Right cardiac atrium (tissue), 5 donors: ENCODE results near the gene TMEM145. TPM values are rescaled to one million over a fixed set of nuclear protein-coding genes. Genes with fewer than 3 reads are reported as not detected.

ENCODE experiments used
- ATAC-seq, 2 donors: fragments of 200-7000 bp; cut with Tn5 transposase; one replicate each; pipeline versions ENCODE4 v1.8.0 to v1.9.1; 2020; ENCODE audit warnings: moderate library complexity in 2 of 2, mild to moderate bottlenecking in 1 of 2
- DNase-seq, 3 donors: peaks; one replicate each; pipeline ENCODE4 v3.0.0-alpha.2; 2020
- H3K27ac ChIP-seq: one replicate; pipeline ENCODE4 v1.5.1; 2013; ENCODE audit warnings: mild to moderate bottlenecking, low read length, control low read depth, moderate library complexity
- H3K27me3 ChIP-seq: one replicate; pipeline ENCODE4 v1.6.1; 2013; ENCODE audit not compliant: control insufficient read depth, insufficient read depth
- H3K4me1 ChIP-seq: one replicate; pipeline ENCODE4 v1.6.1; 2013; ENCODE audit warnings: low read length; ENCODE audit not compliant: control insufficient read depth, insufficient read depth
- H3K4me3 ChIP-seq: one replicate; pipeline ENCODE4 v1.5.1; 2013; ENCODE audit warnings: low read length, control low read depth
- H3K9me3 ChIP-seq: one replicate; pipeline ENCODE4 v1.6.1; 2013; ENCODE audit warnings: low read length; ENCODE audit not compliant: control insufficient read depth
- WGBS: extraction: QIAGEN DNeasy Blood & Tissue Kit; methylation state at CpG from one replicate; pipeline ENCODE4 v1.1.7; 2013; 5-methylcytosine and 5-hydroxymethylcytosine counted together
- intact Hi-C, 4 donors: fragments of 100-400 bp; cut with DNase I; formaldehyde crosslinking; loops; one replicate each; pipeline versions ENCODE4 v1.11.0 to v1.14.0; 2022 to 2023
- polyA plus RNA-seq: library from polyadenylated mRNA; stranded (reverse); fragments of 200-250 nt; gene quantifications from one replicate; pipeline ENCODE4 v1.2.3, GENCODE V29; 2013
- total RNA-seq, 4 donors: library from RNA; stranded (reverse); fragmentation: NEBNext Ultra II Directional; extraction: Animal tissue kit (Norgen Biotek cat#: 25700); gene quantifications; one replicate each; pipeline ENCODE4 v1.2.1, GENCODE V29; 2021
- donor health status: healthy with polysubstance abuse.
- donor health status: DM: no; HTN: yes; CAD: no.
- donor health status: DM: no; HTN: no; CAD: no.
- donor health status: DM: no; HTN: yes; CAD: no; lungs with severe emphysema.
- donor health status: DM: yes; HTN: yes; CAD: no.

The TMEM145 gene
- total and polyA plus RNA-seq, 5 donors, result 0.41 to 1.6 (median 1.0) TPM

GRCh38 chr19:42284066-42284501 is 29.0 kb upstream of the TMEM145 start:
- H3K4me1 ChIP-seq, result peaks cover 28% of the 10 kb centered on the region
- intact Hi-C loops, result loop anchor here in 3 of 4 donors (5.0 kb wide), 1 partner anchor 37 kb away; no protein-coding TSS in a partner anchor
- DNase-seq, result peak; percentile 88 to 95 (median 94)
- H3K4me3 ChIP-seq, result peak overlapping the region; percentile 74
- ATAC-seq, result peak in 1 of 2 donors; percentile 25
- WGBS, result under 1% methylated on average over 72 of the region's 76 CpGs
- no peaks in the 10 kb centered on the region for H3K9me3 ChIP-seq
- H3K27me3 ChIP-seq, result no peaks in the 10 kb centered on the region
- peak overlapping the region; percentile 97 for H3K27ac ChIP-seq

GRCh38 chr19:42284591-42285341 is 28.3 kb upstream of the TMEM145 start:
- H3K27me3 ChIP-seq, result no peaks in the 10 kb centered on the region
- H3K27ac ChIP-seq, result peak overlapping the region; percentile 43
- 3% methylated on average over 41 of the region's 41 CpGs for WGBS
- H3K9me3 ChIP-seq, result no peaks in the 10 kb centered on the region
- H3K4me1 ChIP-seq, result peaks cover 26% of the 10 kb centered on the region
- DNase-seq (peak; percentile 37 to 78 (median 75)), ATAC-seq (no peak)
- H3K4me3 ChIP-seq, result peak overlapping the region; percentile 74
- intact Hi-C loops, result loop anchor here in 3 of 4 donors (5.0 kb wide), 1 partner anchor 37 kb away; no protein-coding TSS in a partner anchor

GRCh38 chr19:42285541-42285941 is 27.6 kb upstream of the TMEM145 start:
- no peak overlapping the region for H3K4me3 ChIP-seq
- H3K27me3 ChIP-seq, result no peaks in the 10 kb centered on the region
- ATAC-seq, result no peak
- 26% methylated on average over 5 of the region's 5 CpGs for WGBS
- no peaks in the 10 kb centered on the region for H3K9me3 ChIP-seq
- peak overlapping the region; percentile 43 for H3K27ac ChIP-seq
- intact Hi-C loops, result no loop called here
- H3K4me1 ChIP-seq, result peaks cover 26% of the 10 kb centered on the region
- peak in 2 of 3 donors; percentile 66 to 71 for DNase-seq

- Histone ChIP-seq H3K4me1 (peaks cover 26% of the 10 kb centered on the region), H3K27me3 (no peaks in the 10 kb centered on the region), H3K27ac (peak overlapping the region; percentile 16), H3K4me3 (no peak overlapping the region), H3K9me3 (no peaks in the 10 kb centered on the region)
- 18% methylated on average over 6 of the region's 6 CpGs for WGBS
- peak in 1 of 3 donors; percentile 48 for DNase-seq
- ATAC-seq, result no peak
- intact Hi-C loops, result no loop called here
Observed at GRCh38 chr19:42285988-42286348, 27.1 kb upstream of the TMEM145 start.

- ATAC-seq, result peak in 1 of 2 donors; percentile 4
- peak overlapping the region; percentile 16 for H3K27ac ChIP-seq
- 13% methylated on average over 13 of the region's 13 CpGs for WGBS
- peak; percentile 72 to 86 (median 84) for DNase-seq
- no peak overlapping the region for H3K4me3 ChIP-seq
- H3K4me1 ChIP-seq, result peaks cover 26% of the 10 kb centered on the region
- H3K9me3 ChIP-seq, result no peaks in the 10 kb centered on the region
- no peaks in the 10 kb centered on the region for H3K27me3 ChIP-seq
- intact Hi-C loops, result no loop called here
Observed at GRCh38 chr19:42286349-42287016, 26.6 kb upstream of the TMEM145 start.

GRCh38 chr19:42287017-42287826 is 25.9 kb upstream of the TMEM145 start:
- Histone ChIP-seq H3K9me3 (no peaks in the 10 kb centered on the region), H3K4me1 (peaks cover 19% of the 10 kb centered on the region), H3K27me3 (no peaks in the 10 kb centered on the region), H3K27ac (no peak overlapping the region), H3K4me3 (no peak overlapping the region)
- WGBS, result 89% methylated on average over 30 of the region's 30 CpGs
- ATAC-seq, result no peak
- intact Hi-C loops, result no loop called here
- DNase-seq, result peak in 2 of 3 donors; percentile 59 to 60

- no peaks in the 10 kb centered on the region for H3K9me3 ChIP-seq
- DNase-seq (peak in 2 of 3 donors; percentile 37 to 53), ATAC-seq (no peak)
- H3K27me3 ChIP-seq, result no peaks in the 10 kb centered on the region
- no peak overlapping the region for H3K4me3 ChIP-seq
- WGBS, result 92% methylated on average over 10 of the region's 10 CpGs
- no peak overlapping the region for H3K27ac ChIP-seq
- H3K4me1 ChIP-seq, result peaks cover 17% of the 10 kb centered on the region
- intact Hi-C loops, result no loop called here
Observed at GRCh38 chr19:42287827-42288107, 25.3 kb upstream of the TMEM145 start.

- no peak for ATAC-seq
- Histone ChIP-seq H3K27me3 (no peaks in the 10 kb centered on the region), H3K27ac (no peak overlapping the region), H3K4me1 (peaks cover 12% of the 10 kb centered on the region), H3K9me3 (no peaks in the 10 kb centered on the region), H3K4me3 (no peak overlapping the region)
- intact Hi-C loops, result no loop called here
- 86% methylated on average over 4 of the region's 4 CpGs for WGBS
- DNase-seq, result peak in 2 of 3 donors; percentile 51 to 52
Observed at GRCh38 chr19:42288387-42288786, 24.7 kb upstream of the TMEM145 start.

GRCh38 chr19:42288881-42289555 is 24.1 kb upstream of the TMEM145 start:
- no peaks in the 10 kb centered on the region for H3K27me3 ChIP-seq
- H3K27ac ChIP-seq, result no peak overlapping the region
- no peak overlapping the region for H3K4me3 ChIP-seq
- WGBS, result 89% methylated on average over 22 of the region's 22 CpGs
- intact Hi-C loops, result no loop called here
- peak in 2 of 3 donors; percentile 39 to 53 for DNase-seq
- H3K9me3 ChIP-seq, result no peaks in the 10 kb centered on the region
- no peak for ATAC-seq
- H3K4me1 ChIP-seq, result peaks cover 12% of the 10 kb centered on the region

- Histone ChIP-seq H3K4me1 (peaks cover 12% of the 10 kb centered on the region), H3K9me3 (no peaks in the 10 kb centered on the region), H3K4me3 (no peak overlapping the region), H3K27me3 (no peaks in the 10 kb centered on the region), H3K27ac (no peak overlapping the region)
- DNase-seq (peak in 2 of 3 donors; percentile 25 to 33), ATAC-seq (no peak)
- WGBS, result 87% methylated on average over 8 of the region's 8 CpGs
- intact Hi-C loops, result no loop called here
Observed at GRCh38 chr19:42289556-42290041, 23.5 kb upstream of the TMEM145 start.
